GM12878 (cell line): ENCODE data around the gene BRSK2. TPM values are rescaled to one million over a fixed set of nuclear protein-coding genes. Genes with fewer than 3 reads are reported as not detected.

Experiments used
- ATAC-seq: fragments of 200-7000 bp; cut with Tn5 transposase; 3 replicates; pipeline ENCODE4 v1.9.1; 2020; ENCODE audit warnings: mild to moderate bottlenecking, moderate library complexity
- BruUV-seq: library from RNA; stranded (reverse); fragments of 400-500 nt; replicated peaks from 2 replicates; lab custom pipeline; 2021; lab: Mats Ljungman, UMichigan
- CTCF ChIA-PET: fragments of 300-600 bp; sonication (Branson Sonifier 250); formaldehyde crosslinking; extraction: SDS; loops from one replicate; lab custom pipeline; 2021; ENCODE audit warnings: inconsistent platforms; lab: Yijun Ruan, JAX
- POLR2A ChIA-PET: fragments of 350-600 bp; formaldehyde crosslinking; extraction: SDS; loops from one replicate; lab custom pipeline; 2021; ENCODE audit warnings: inconsistent platforms; lab: Charles Lee
- RAD21 ChIA-PET: fragments of 300-600 bp; sonication (Branson Sonifier 250); formaldehyde crosslinking; loops from one replicate; lab custom pipeline; 2023; ENCODE audit warnings: antibody characterized with exemption; ENCODE audit not compliant: unreplicated experiment; lab: Charles Lee
- SMC1A ChIA-PET: fragments of 300-600 bp; sonication (Branson Sonifier 250); formaldehyde crosslinking; loops from one replicate; lab custom pipeline; 2023; ENCODE audit not compliant: unreplicated experiment, uncharacterized antibody; lab: Charles Lee
- DNase-seq: peaks from one replicate; pipeline ENCODE4 v3.0.0-alpha.2; 2011; ENCODE audit warnings: low read depth, low spot score
- FAIRE-seq: peaks from 3 replicates; lab custom pipeline; 2011; peaks lifted over from hg19 to GRCh38; lab: Jason Lieb, UNC
- H2AFZ ChIP-seq: 2 replicates; pipeline ENCODE4 v1.6.0; 2011; ENCODE audit warnings: low read depth, low read length, control low read depth; ENCODE audit not compliant: control insufficient read depth
- H3K27ac ChIP-seq: 2 replicates; pipeline ENCODE4 v1.5.1; 2011; ENCODE audit warnings: control low read depth; ENCODE audit not compliant: control insufficient read depth, insufficient read depth
- H3K27me3 ChIP-seq, 2 experiments: replicated peaks in 1 of 2; 2 replicates each; pipeline versions ENCODE4 v1.6.0 to v1.6.1; 2011; ENCODE audit warnings: low read length in 1 of 2; ENCODE audit not compliant: control insufficient read depth in 2 of 2, insufficient read depth in 2 of 2
- H3K36me3 ChIP-seq, 2 experiments: 2 replicates each; pipeline ENCODE4 v1.5.1; 2011; ENCODE audit warnings: low read length in 1 of 2; ENCODE audit not compliant: control insufficient read depth in 2 of 2, insufficient read depth in 2 of 2
- H3K4me1 ChIP-seq: 2 replicates; pipeline ENCODE4 v1.6.1; 2011; ENCODE audit warnings: mild to moderate bottlenecking, low read length, moderate library complexity, mixed read lengths; ENCODE audit not compliant: control insufficient read depth, insufficient read depth
- H3K4me2 ChIP-seq: 2 replicates; pipeline ENCODE4 v1.6.0; 2011; ENCODE audit warnings: control low read depth; ENCODE audit not compliant: control insufficient read depth, insufficient read depth
- H3K4me3 ChIP-seq: fragments of 200-600 bp; sonication (generic); 2 replicates; pipeline ENCODE4 v1.5.1; 2016
- H3K79me2 ChIP-seq: 2 replicates; pipeline ENCODE4 v1.6.0; 2011; ENCODE audit warnings: low read length; ENCODE audit not compliant: control insufficient read depth, insufficient read depth
- H3K9ac ChIP-seq: 2 replicates; pipeline ENCODE4 v1.8.0; 2011; ENCODE audit warnings: low read length, control low read depth, mixed read lengths; ENCODE audit not compliant: control insufficient read depth, insufficient read depth
- H3K9me3 ChIP-seq: replicated peaks from 3 replicates; pipeline ENCODE4 v1.5.1; 2011; ENCODE audit warnings: mild to moderate bottlenecking, low read length; ENCODE audit not compliant: control insufficient read depth, insufficient read depth
- H4K20me1 ChIP-seq: 2 replicates; pipeline ENCODE4 v1.6.0; 2011; ENCODE audit not compliant: control insufficient read depth, insufficient read depth
- ELK1 ChIP-seq: IDR thresholded peaks from 2 replicates; pipeline ENCODE4 v1.6.1; 2012; ENCODE audit warnings: low read depth, low read length, improper control_type of control experiment
- FOXK2 ChIP-seq: fragments of 450-650 bp; IDR thresholded peaks from 2 replicates; pipeline ENCODE4 v1.6.1; 2017; ENCODE audit warnings: mild to moderate bottlenecking, moderate library complexity
- HDGF ChIP-seq: fragments of 450-650 bp; IDR thresholded peaks from 2 replicates; pipeline ENCODE4 v1.6.1; 2016; ENCODE audit warnings: antibody characterized with exemption
- JUNB ChIP-seq: IDR thresholded peaks from 2 replicates; pipeline ENCODE4 v1.6.1; 2016; ENCODE audit warnings: antibody characterized with exemption, mild to moderate bottlenecking
- MYB ChIP-seq: fragments of 150-350 bp; IDR thresholded peaks from 2 replicates; pipeline ENCODE4 v1.6.1; 2014; ENCODE audit warnings: mild to moderate bottlenecking, low read depth, low read length, borderline replicate concordance
- NFYA ChIP-seq: IDR thresholded peaks from 2 replicates; pipeline ENCODE4 v1.6.1; 2011; ENCODE audit warnings: low read depth, mild to moderate bottlenecking, low read length, improper control_type of control experiment, borderline replicate concordance
- NR2C1 ChIP-seq: fragments of 450-650 bp; IDR thresholded peaks from 2 replicates; pipeline ENCODE4 v1.6.1; 2017; ENCODE audit warnings: antibody characterized with exemption, mild to moderate bottlenecking, moderate library complexity
- SRF ChIP-seq, 2 experiments: IDR thresholded peaks; 2 replicates each; pipeline ENCODE4 v1.6.1; 2011; ENCODE audit warnings: low read depth in 2 of 2, low read length in 2 of 2, mild to moderate bottlenecking in 1 of 2, moderate library complexity in 1 of 2
- YY1 ChIP-seq: IDR thresholded peaks from 2 replicates; pipeline ENCODE4 v1.6.1; 2011; ENCODE audit warnings: low read depth, mild to moderate bottlenecking, low read length
- ZNF24 ChIP-seq: fragments of 450-650 bp; IDR thresholded peaks from 2 replicates; pipeline ENCODE4 v1.6.1; 2017; ENCODE audit warnings: antibody characterized with exemption, mild to moderate bottlenecking
- ZNF384 ChIP-seq: IDR thresholded peaks from 2 replicates; pipeline ENCODE4 v1.6.1; 2012; ENCODE audit warnings: low read depth, mild to moderate bottlenecking, low read length, improper control_type of control experiment, borderline replicate concordance
- WGBS: methylation state at CpG from one replicate; pipeline ENCODE4 v1.1.6; 2016; ENCODE audit warnings: low lambda C conversion rate; ENCODE audit not compliant: insufficient replicate concordance, insufficient coverage; ENCODE audit errors: missing lambda C conversion rate; 5-methylcytosine and 5-hydroxymethylcytosine counted together
- in situ Hi-C: fragments of 300-500 bp; cut with MboI; formaldehyde crosslinking; loops from 9 replicates; pipeline ENCODE4 v1.14.3; 2018; ENCODE audit warnings: mixed read lengths
- intact Hi-C: fragments of 100-400 bp; cut with micrococcal nuclease; formaldehyde crosslinking; loops from one replicate; pipeline ENCODE4 v1.14.2; 2022; ENCODE audit not compliant: unreplicated experiment
- polyA plus RNA-seq, 11 experiments: library from polyadenylated mRNA; depleted of rRNA in 4 of 11; unstranded in 6 of 11; stranded (reverse) in 5 of 11; fragments of >200 nt; fragmentation: Nextera tagmentation in 4 of 11; fragmentation: Illumina TruSeq in 1 of 11; extraction: Ambion mirVana in 4 of 11; extraction: Trizol in 1 of 11; gene quantifications; 1 replicate in 1 of 11; 2 replicates in 10 of 11; pipeline versions ENCODE4 v1.2.1 to v1.2.3, GENCODE V29; 2011 to 2016; ENCODE audit warnings: inconsistent platforms in 2 of 11, missing spikeins in 2 of 11, low read depth in 1 of 11
- total RNA-seq, 4 experiments: library from RNA; depleted of rRNA in 3 of 4; stranded (reverse); fragments of >200 nt in 3 of 4; fragmentation: Illumina TruSeq in 1 of 4; extraction: Trizol in 1 of 4; gene quantifications; 2 replicates each; pipeline versions ENCODE4 v1.2.1 to v1.2.3, GENCODE V29; 2013 to 2021
- TF ChIP-seq, protein P1 (sequence below): IDR thresholded peaks from 2 replicates; pipeline ENCODE4 v1.6.1; 2011; ENCODE audit warnings: low read depth, low read length, improper control_type of control experiment, borderline replicate concordance
- TF ChIP-seq, protein P2 (sequence below): IDR thresholded peaks from 2 replicates; pipeline ENCODE4 v1.6.1; 2012; ENCODE audit warnings: low read depth, low read length, improper control_type of control experiment

The BRSK2 gene
- total and polyA plus RNA-seq, 10 of the 15 experiments (the other 5 are each of a cell fraction or from before 2014, with no cell fraction given), result 0.13 TPM; not detected in 9

GRCh38 chr11:1478544-1478943 is 88.8 kb downstream of the BRSK2 start:
- intact Hi-C loops, result no loop called here
- POLR2A ChIA-PET, result no interaction called here
- no peak overlapping the region for H2AFZ ChIP-seq
- DNase-seq, result no peak
- H3K27ac ChIP-seq, result no peak overlapping the region
- no peak overlapping the region for H3K9ac ChIP-seq
- SMC1A ChIA-PET, result no interaction called here
- WGBS, result 70% methylated on average over 8 of the region's 9 CpGs
- H4K20me1 ChIP-seq, result no peaks in the 10 kb centered on the region; the same call in 1 of the 2 replicates
- no TSS peak for BruUV-seq
- in situ Hi-C loops, result no loop called here
- no peaks in the 10 kb centered on the region for H3K9me3 ChIP-seq
- CTCF ChIA-PET, result no interaction called here
- TF ChIP-seq ZNF24 (no peak), JUNB (no peak), SRF (IDR thresholded peaks at IDR 0.05; ENCODE audit: low read depth in 2 of 2, low read length in 2 of 2) (no peak), MYB (no peak), ZNF384 (no peak), HDGF (no peak), NFYA (no peak), FOXK2 (no peak), YY1 (no peak), ELK1 (no peak), NR2C1 (no peak)
- TF ChIP-seq, protein P1, sequence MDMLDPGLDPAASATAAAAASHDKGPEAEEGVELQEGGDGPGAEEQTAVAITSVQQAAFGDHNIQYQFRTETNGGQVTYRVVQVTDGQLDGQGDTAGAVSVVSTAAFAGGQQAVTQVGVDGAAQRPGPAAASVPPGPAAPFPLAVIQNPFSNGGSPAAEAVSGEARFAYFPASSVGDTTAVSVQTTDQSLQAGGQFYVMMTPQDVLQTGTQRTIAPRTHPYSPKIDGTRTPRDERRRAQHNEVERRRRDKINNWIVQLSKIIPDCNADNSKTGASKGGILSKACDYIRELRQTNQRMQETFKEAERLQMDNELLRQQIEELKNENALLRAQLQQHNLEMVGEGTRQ, result no peak
- TF ChIP-seq, protein P2, sequence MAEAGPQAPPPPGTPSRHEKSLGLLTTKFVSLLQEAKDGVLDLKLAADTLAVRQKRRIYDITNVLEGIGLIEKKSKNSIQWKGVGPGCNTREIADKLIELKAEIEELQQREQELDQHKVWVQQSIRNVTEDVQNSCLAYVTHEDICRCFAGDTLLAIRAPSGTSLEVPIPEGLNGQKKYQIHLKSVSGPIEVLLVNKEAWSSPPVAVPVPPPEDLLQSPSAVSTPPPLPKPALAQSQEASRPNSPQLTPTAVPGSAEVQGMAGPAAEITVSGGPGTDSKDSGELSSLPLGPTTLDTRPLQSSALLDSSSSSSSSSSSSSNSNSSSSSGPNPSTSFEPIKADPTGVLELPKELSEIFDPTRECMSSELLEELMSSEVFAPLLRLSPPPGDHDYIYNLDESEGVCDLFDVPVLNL, result no peak
- no peaks in the 10 kb centered on the region for H3K4me1 ChIP-seq
- H3K27me3 ChIP-seq, result no peaks in the 10 kb centered on the region
- no peaks in the 10 kb centered on the region for H3K79me2 ChIP-seq
- RAD21 ChIA-PET, result no interaction called here
- peaks cover 0 to 13% of the 10 kb centered on the region in 2 experiments; a peak in 2 of 4 replicates for H3K36me3 ChIP-seq
- no peak overlapping the region for H3K4me3 ChIP-seq
- no peak for ATAC-seq
- no peak overlapping the region for H3K4me2 ChIP-seq
- FAIRE-seq, result no peak
